GM12874 (cell line): Measurements from ENCODE around the gene C1S.

Experiments
- TF ChIP-seq, protein P1 (sequence below): IDR thresholded peaks from 2 replicates; pipeline ENCODE4 v1.5.1; 2011; ENCODE audit warnings: low read depth, mild to moderate bottlenecking, control low read depth, low read length, moderate library complexity; ENCODE audit not compliant: insufficient read depth

C1S gene

DNA sequence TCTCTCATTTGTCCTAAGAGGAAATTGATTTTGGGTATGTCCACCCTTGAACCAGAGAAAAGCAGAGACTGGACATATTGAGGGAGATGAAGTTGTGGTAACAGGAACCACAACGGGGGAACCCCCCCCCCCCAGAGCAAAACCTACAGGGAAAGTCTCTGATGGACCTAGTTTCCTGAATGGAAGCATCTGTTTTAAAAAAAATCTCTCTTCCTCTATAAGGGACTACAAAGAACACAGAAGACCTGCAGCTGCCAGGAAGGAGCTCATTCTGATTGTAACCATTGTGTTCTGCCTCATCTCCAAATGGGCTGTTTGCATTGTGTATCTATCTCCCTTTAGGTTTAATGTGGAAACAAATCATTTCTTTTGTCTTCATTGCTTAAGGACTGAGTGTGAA, 13.4 kb downstream of the C1S start:
- TF ChIP-seq, protein P1, sequence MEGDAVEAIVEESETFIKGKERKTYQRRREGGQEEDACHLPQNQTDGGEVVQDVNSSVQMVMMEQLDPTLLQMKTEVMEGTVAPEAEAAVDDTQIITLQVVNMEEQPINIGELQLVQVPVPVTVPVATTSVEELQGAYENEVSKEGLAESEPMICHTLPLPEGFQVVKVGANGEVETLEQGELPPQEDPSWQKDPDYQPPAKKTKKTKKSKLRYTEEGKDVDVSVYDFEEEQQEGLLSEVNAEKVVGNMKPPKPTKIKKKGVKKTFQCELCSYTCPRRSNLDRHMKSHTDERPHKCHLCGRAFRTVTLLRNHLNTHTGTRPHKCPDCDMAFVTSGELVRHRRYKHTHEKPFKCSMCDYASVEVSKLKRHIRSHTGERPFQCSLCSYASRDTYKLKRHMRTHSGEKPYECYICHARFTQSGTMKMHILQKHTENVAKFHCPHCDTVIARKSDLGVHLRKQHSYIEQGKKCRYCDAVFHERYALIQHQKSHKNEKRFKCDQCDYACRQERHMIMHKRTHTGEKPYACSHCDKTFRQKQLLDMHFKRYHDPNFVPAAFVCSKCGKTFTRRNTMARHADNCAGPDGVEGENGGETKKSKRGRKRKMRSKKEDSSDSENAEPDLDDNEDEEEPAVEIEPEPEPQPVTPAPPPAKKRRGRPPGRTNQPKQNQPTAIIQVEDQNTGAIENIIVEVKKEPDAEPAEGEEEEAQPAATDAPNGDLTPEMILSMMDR, result no peak

DNA sequence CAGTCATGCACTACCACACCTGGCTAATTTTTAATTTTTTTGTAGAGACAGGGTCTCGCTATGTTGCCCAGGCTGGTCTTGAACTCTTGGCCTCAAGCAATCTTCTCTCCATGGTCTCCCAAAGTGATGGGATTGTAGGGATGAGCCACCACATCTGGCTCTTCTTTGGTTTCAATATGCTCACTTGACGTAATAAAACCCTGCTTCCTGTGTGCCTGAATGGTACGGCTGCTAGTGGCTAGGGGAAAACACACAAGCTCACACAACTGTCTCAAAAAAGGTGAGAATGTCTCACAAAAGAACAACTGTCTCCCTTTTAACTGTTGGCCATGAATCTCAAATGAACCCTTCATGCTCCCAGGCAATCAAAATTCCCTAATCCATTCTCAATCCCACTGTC, 15.0 kb downstream of the C1S start:
- TF ChIP-seq, protein P1, result no peak

DNA sequence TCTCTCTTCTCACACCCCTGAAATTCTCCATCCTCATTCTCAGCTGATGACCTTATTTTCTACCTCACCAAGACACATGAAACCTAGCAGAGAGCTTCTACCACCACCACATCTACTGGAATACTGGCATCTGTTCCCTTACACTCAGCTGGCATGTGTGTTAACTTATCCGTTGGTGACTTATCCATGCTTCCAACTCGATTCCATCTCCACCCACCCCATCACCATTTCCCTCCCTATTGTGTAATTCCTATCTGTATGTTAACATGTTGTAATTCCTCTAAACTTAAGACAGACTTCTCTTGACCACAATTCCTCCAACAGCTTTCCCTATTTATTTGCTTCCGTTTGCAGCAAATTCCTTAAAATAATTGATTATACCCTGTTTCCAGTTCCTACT, 15.4 kb downstream of the C1S start:
- TF ChIP-seq, protein P1, result no peak

DNA sequence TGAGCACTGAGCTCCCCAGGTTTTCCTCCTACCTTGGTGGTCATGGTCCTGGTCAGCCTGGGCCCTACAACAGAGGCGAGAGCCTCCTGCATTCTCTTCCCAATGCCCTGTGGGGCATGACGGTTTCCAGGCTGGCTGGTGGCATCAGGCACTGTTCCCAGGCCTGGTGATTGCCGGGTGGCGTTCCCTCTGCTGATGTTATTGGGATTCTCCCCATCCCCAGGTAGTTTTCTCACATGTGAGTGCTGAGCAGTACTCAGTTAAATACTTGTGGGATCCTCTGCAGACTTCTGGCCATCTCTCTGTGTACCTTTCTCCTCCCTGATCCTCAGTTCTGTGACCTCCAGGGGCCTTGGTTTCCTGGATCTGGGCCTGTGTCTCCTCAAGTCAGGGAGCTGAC, 16.0 kb downstream of the C1S start:
- TF ChIP-seq, protein P1, result no peak

DNA sequence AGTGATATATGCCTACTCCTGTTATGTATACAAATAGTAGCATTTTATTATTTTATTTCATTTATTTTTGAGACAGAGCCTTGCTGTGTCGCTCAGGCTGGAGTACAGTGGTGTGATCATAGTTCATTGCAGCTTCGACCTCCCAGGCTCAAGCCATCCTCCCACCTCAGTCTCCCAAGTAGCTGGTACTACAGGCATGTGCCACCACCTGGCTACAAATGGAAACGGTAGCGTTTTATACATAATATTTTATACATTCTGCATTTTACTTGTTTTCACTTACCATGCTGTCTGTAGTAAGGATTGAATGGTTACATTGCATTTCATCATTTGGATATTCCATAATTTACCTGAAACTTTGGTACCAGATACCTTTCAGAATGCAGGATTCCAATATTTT, 17.6 kb downstream of the C1S start:
- TF ChIP-seq, protein P1, result no peak

DNA sequence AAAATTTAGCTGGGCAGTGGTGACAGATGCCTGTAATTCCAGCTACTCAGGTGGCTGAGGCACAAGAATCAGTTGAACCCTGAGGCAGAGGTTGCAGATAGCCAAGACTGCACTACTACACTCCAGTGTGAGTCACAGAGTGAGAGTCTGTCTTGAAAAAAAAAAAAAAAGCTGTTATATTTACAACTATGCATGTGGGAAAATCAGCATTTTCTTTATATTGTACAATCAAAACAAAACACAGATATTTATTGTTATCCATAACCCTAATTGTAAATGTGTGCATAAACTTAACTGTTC, 19.3 kb downstream of the C1S start:
- TF ChIP-seq, protein P1, result no peak

DNA sequence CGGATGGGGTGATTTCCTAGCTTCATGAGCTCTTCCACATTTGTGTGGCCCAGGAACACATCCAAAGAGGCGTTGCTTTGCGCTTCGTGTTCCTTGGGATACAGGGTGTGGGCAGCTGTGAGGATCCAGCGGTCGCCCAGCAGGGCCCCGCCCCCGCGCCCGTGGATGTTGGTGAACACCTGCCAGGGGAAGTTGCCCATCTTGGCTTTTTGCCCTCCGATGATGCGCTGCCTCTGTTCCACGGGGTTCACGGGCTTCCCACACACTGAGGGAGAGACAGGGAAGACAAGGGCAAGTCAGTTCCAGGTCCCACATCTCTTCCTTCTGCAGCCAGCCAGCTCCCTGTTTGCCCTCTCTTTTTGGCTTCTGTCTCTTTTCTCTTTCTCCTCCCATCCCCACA, 20.5 kb downstream of the C1S start:
- TF ChIP-seq, protein P1, result no peak

DNA sequence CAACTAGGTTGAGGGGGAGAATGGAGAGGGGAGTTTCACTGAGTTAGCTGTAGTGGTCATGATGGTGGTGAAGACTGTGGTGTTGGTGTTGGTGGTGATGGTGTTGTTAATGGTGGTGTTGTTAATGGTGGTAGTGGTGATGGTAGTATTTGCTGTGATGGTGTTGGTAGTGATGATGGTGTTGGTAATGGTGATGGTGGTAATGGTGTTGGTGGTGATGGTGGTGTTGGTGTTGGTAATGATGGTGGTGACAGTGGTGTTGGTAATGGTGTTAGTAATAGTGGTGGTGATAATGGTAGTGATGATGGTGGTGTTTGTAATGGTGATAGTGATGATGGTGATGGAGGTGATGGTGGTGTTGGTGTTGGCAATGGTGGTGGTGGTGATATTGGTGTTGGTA, 22.6 kb downstream of the C1S start:
- TF ChIP-seq, protein P1, result no peak
